KOPT-K1 (cell line): Measurements from ENCODE around the gene DOCK6.

Source experiments
- H3K27ac ChIP-seq: fragments of 200-600 bp; sonication (generic); 2 replicates; pipeline ENCODE4 v1.5.1; 2016; ENCODE audit warnings: antibody characterized with exemption, mild to moderate bottlenecking, low read depth, low read length; ENCODE audit not compliant: poor library complexity, severe bottlenecking
- H3K36me3 ChIP-seq: fragments of 200-600 bp; sonication (generic); 2 replicates; pipeline ENCODE4 v1.5.1; 2017; ENCODE audit warnings: antibody characterized with exemption, mild to moderate bottlenecking, low read length, moderate library complexity; ENCODE audit not compliant: insufficient read depth
- H3K9me3 ChIP-seq: fragments of 200-600 bp; sonication (generic); 2 replicates; pipeline ENCODE4 v1.5.1; 2017; ENCODE audit warnings: antibody characterized with exemption, low read length, mild to moderate bottlenecking; ENCODE audit not compliant: insufficient read depth, poor library complexity, severe bottlenecking

Gene DOCK6

GRCh38 chr19:11288349-11288748 is 26.0 kb upstream of the DOCK6 start:
- Histone ChIP-seq H3K9me3 (no peaks in the 10 kb centered on the region), H3K36me3 (no peaks in the 10 kb centered on the region), H3K27ac (no peak overlapping the region)

- Histone ChIP-seq H3K9me3 (no peaks in the 10 kb centered on the region), H3K27ac (no peak overlapping the region), H3K36me3 (no peaks in the 10 kb centered on the region)
These were observed 24.1 kb upstream of the DOCK6 start for GRCh38 chr19:11286312-11286974.

GRCh38 chr19:11284515-11284914 is 22.2 kb upstream of the DOCK6 start:
- Histone ChIP-seq H3K27ac (no peak overlapping the region), H3K9me3 (no peaks in the 10 kb centered on the region)

GRCh38 chr19:11281356-11282049 is 19.2 kb upstream of the DOCK6 start:
- Histone ChIP-seq H3K27ac (no peak overlapping the region), H3K9me3 (peaks cover 10% of the 10 kb centered on the region), H3K36me3 (no peaks in the 10 kb centered on the region)

More at GRCh38 chr19:11284515-11284914, 22.2 kb upstream of the DOCK6 start:
- H3K36me3 ChIP-seq = no peaks in the 10 kb centered on the region

GRCh38 chr19:11279505-11280236 is 17.3 kb upstream of the DOCK6 start:
- Histone ChIP-seq H3K36me3 (no peaks in the 10 kb centered on the region), H3K9me3 (peaks cover 12% of the 10 kb centered on the region), H3K27ac (no peak overlapping the region)

GRCh38 chr19:11278670-11279069 is 16.3 kb upstream of the DOCK6 start:
- no peak overlapping the region for H3K27ac ChIP-seq
- H3K36me3 ChIP-seq = no peaks in the 10 kb centered on the region
- H3K9me3 ChIP-seq = peaks cover 12% of the 10 kb centered on the region

GRCh38 chr19:11274533-11275086 is 12.3 kb upstream of the DOCK6 start:
- no peak overlapping the region for H3K27ac ChIP-seq
- no peaks in the 10 kb centered on the region for H3K36me3 ChIP-seq
- H3K9me3 ChIP-seq = peaks cover 12% of the 10 kb centered on the region

- Histone ChIP-seq H3K36me3 (no peaks in the 10 kb centered on the region), H3K27ac (no peak overlapping the region), H3K9me3 (peaks cover 12% of the 10 kb centered on the region)
These were observed 11.7 kb upstream of the DOCK6 start for GRCh38 chr19:11273989-11274388.

- Histone ChIP-seq H3K27ac (no peak overlapping the region), H3K9me3 (peaks cover 12% of the 10 kb centered on the region), H3K36me3 (no peaks in the 10 kb centered on the region)
These were observed 11.0 kb upstream of the DOCK6 start for GRCh38 chr19:11273296-11273695.

GRCh38 chr19:11269408-11269807 is 7.1 kb upstream of the DOCK6 start:
- Histone ChIP-seq H3K36me3 (no peaks in the 10 kb centered on the region), H3K9me3 (no peaks in the 10 kb centered on the region), H3K27ac (no peak overlapping the region)

GRCh38 chr19:11268783-11269267 is 6.5 kb upstream of the DOCK6 start:
- Histone ChIP-seq H3K9me3 (no peaks in the 10 kb centered on the region), H3K36me3 (no peaks in the 10 kb centered on the region), H3K27ac (no peak overlapping the region)

GRCh38 chr19:11267316-11268085 is 5.2 kb upstream of the DOCK6 start:
- Histone ChIP-seq H3K27ac (no peak overlapping the region), H3K36me3 (no peaks in the 10 kb centered on the region), H3K9me3 (no peaks in the 10 kb centered on the region)

- no peak overlapping the region for H3K27ac ChIP-seq
These were observed 3.5 kb upstream of the DOCK6 start for GRCh38 chr19:11265785-11266236.

GRCh38 chr19:11265177-11265784 is 3.0 kb upstream of the DOCK6 start:
- no peak overlapping the region for H3K27ac ChIP-seq
- no peaks in the 10 kb centered on the region for H3K9me3 ChIP-seq
- H3K36me3 ChIP-seq = no peaks in the 10 kb centered on the region

More at GRCh38 chr19:11265785-11266236, 3.5 kb upstream of the DOCK6 start:
- Histone ChIP-seq H3K36me3 (no peaks in the 10 kb centered on the region), H3K9me3 (no peaks in the 10 kb centered on the region)
